ENCODE results near the gene PLEKHH2.
"Not testable (repeated sequence)": the region's sequence is repeated elsewhere in the genome, so short reads cannot be mapped to it uniquely, and the experiment has no call there.

PLEKHH2 gene

GRCh38 chr2:43717322-43717721 is 80.3 kb downstream of the PLEKHH2 start:
- DNase-seq (ENCODE audit: low read depth): no peak

- DNase-seq (ENCODE audit: low read depth): no peak
These were observed 81.6 kb downstream of the PLEKHH2 start for GRCh38 chr2:43718530-43719124.

- no peak for DNase-seq (ENCODE audit: low read depth)
These were observed 87.9 kb downstream of the PLEKHH2 start for GRCh38 chr2:43724728-43725526.

GRCh38 chr2:43725711-43726246 is 88.7 kb downstream of the PLEKHH2 start:
- DNase-seq (ENCODE audit: low read depth): no peak

- not testable (repeated sequence) for DNase-seq (ENCODE audit: low read depth)
These were observed 90.0 kb downstream of the PLEKHH2 start for GRCh38 chr2:43726961-43727633.

- DNase-seq (ENCODE audit: low read depth): no peak
These were observed 90.6 kb downstream of the PLEKHH2 start for GRCh38 chr2:43727634-43728014.

- DNase-seq (ENCODE audit: low read depth): no peak
These were observed 92.6 kb downstream of the PLEKHH2 start for GRCh38 chr2:43729491-43730174.

- DNase-seq (ENCODE audit: low read depth): no peak
These were observed 94.2 kb downstream of the PLEKHH2 start for GRCh38 chr2:43731211-43731610.

- DNase-seq (ENCODE audit: low read depth): no peak
These were observed 99.6 kb downstream of the PLEKHH2 start for GRCh38 chr2:43736637-43737036.

- DNase-seq (ENCODE audit: low read depth): no peak
These were observed 100.2 kb downstream of the PLEKHH2 start for GRCh38 chr2:43737097-43737854.

GRCh38 chr2:43737855-43738254 is 100.8 kb downstream of the PLEKHH2 start:
- DNase-seq (ENCODE audit: low read depth): no peak

- DNase-seq (ENCODE audit: low read depth): no peak
These were observed 101.2 kb downstream of the PLEKHH2 start for GRCh38 chr2:43738257-43738656.

GRCh38 chr2:43743706-43744105 is 106.6 kb downstream of the PLEKHH2 start:
- no peak for DNase-seq (ENCODE audit: low read depth)

GRCh38 chr2:43745457-43745856 is 108.4 kb downstream of the PLEKHH2 start:
- DNase-seq (ENCODE audit: low read depth): no peak

GRCh38 chr2:43748333-43748732 is 111.3 kb downstream of the PLEKHH2 start:
- DNase-seq (ENCODE audit: low read depth): no peak

GRCh38 chr2:43749583-43749982 is 112.5 kb downstream of the PLEKHH2 start:
- DNase-seq (ENCODE audit: low read depth): no peak

GRCh38 chr2:43751476-43751990 is 114.5 kb downstream of the PLEKHH2 start:
- DNase-seq (ENCODE audit: low read depth): no peak

GRCh38 chr2:43752302-43752701 is 115.2 kb downstream of the PLEKHH2 start:
- DNase-seq (ENCODE audit: low read depth): no peak

GRCh38 chr2:43754180-43754579 is 117.1 kb downstream of the PLEKHH2 start:
- DNase-seq (ENCODE audit: low read depth): no peak

- DNase-seq (ENCODE audit: low read depth): no peak
These were observed 121.7 kb downstream of the PLEKHH2 start for GRCh38 chr2:43758739-43759138.

GRCh38 chr2:43759195-43759594 is 122.1 kb downstream of the PLEKHH2 start:
- no peak for DNase-seq (ENCODE audit: low read depth)
